Left ventricle myocardium inferior (tissue), 1 donor: ENCODE measurements around the gene SENP1. TPM values are rescaled to one million over a fixed set of nuclear protein-coding genes. Genes with fewer than 3 reads are reported as not detected.

Experiments used
- DNase-seq: peaks from one replicate; pipeline ENCODE4 v3.0.0-alpha.2; 2020
- H3K27ac ChIP-seq: fragments of 200-600 bp; replicated peaks from 2 replicates; pipeline ENCODE4 v1.8.0; 2021
- H3K27me3 ChIP-seq: fragments of 200-600 bp; 2 replicates; pipeline ENCODE4 v1.8.0; 2021; ENCODE audit warnings: low read depth
- H3K36me3 ChIP-seq: fragments of 200-600 bp; 2 replicates; pipeline ENCODE4 v1.8.0; 2021
- H3K4me1 ChIP-seq: fragments of 200-600 bp; 2 replicates; pipeline ENCODE4 v1.8.0; 2021
- H3K4me3 ChIP-seq: fragments of 200-600 bp; 2 replicates; pipeline ENCODE4 v1.8.0; 2021; ENCODE audit warnings: mild to moderate bottlenecking, moderate library complexity
- H3K9me3 ChIP-seq: fragments of 200-600 bp; replicated peaks from 2 replicates; pipeline ENCODE4 v1.8.0; 2021
- intact Hi-C: fragments of 100-400 bp; cut with micrococcal nuclease; formaldehyde crosslinking; loops from one replicate; pipeline ENCODE4 v1.11.0; 2022
- total RNA-seq: library from RNA; stranded (reverse); fragmentation: NEBNext Ultra II Directional; extraction: Animal tissue kit (Norgen Biotek cat#: 25700); gene quantifications from one replicate; pipeline ENCODE4 v1.2.1, GENCODE V29; 2021
- TF ChIP-seq, protein P1 (sequence below): fragments of 200-600 bp; IDR thresholded peaks from 2 replicates; pipeline ENCODE4 v1.8.0; 2021; ENCODE audit warnings: antibody characterized with exemption, mild to moderate bottlenecking, borderline replicate concordance
- donor health status: DM: no; HTN: yes; CAD: no; lungs with severe emphysema.

SENP1 gene
- total RNA-seq, 1 donor from 2014 or later = 5.3 TPM

DNA sequence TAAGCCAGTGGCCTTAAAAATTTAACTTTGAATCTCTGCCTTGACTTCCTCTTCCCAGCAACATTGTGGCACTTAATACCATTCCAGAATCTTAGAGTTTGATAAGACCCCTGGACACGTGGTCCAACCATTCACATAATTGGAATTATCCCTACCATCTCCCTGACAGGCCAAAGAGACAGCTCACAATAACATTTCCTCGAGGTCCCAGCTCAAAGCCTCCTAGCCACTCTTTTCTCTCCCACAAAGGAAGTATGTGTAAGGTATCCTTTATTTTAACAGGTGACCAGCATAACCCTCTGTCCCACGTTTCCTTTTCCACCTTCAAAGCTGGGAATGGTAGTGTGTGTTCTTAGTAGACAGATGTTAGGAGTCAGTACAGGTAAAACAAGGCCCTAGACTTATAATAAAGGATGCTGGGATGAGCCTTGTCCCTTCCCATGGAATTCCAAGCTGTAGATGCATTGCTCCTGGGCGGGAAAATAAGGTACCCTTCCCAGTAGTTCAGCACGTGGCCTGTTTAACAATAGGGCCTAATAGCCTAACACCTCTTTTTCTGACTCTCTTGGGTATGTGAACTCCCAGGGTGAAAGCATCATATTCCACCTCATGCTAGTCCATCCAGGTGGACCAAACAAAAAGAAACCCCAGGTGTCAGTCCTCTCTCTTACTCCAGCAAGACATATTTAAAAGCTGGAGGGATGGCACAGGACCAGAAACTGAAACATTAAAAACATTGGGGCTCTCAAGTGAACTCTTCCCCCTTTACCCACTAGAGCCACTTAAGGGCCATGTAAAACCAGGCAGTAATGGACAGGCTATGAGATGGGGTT, 64.1 kb downstream of the SENP1 start:
- no peaks in the 10 kb centered on the region for H3K4me1 ChIP-seq
- H3K27ac ChIP-seq = no peak overlapping the region
- H3K4me3 ChIP-seq = no peak overlapping the region
- intact Hi-C loops = no loop called here
- no peaks in the 10 kb centered on the region for H3K9me3 ChIP-seq
- H3K27me3 ChIP-seq = no peaks in the 10 kb centered on the region
- DNase-seq = no peak
- TF ChIP-seq, protein P1, sequence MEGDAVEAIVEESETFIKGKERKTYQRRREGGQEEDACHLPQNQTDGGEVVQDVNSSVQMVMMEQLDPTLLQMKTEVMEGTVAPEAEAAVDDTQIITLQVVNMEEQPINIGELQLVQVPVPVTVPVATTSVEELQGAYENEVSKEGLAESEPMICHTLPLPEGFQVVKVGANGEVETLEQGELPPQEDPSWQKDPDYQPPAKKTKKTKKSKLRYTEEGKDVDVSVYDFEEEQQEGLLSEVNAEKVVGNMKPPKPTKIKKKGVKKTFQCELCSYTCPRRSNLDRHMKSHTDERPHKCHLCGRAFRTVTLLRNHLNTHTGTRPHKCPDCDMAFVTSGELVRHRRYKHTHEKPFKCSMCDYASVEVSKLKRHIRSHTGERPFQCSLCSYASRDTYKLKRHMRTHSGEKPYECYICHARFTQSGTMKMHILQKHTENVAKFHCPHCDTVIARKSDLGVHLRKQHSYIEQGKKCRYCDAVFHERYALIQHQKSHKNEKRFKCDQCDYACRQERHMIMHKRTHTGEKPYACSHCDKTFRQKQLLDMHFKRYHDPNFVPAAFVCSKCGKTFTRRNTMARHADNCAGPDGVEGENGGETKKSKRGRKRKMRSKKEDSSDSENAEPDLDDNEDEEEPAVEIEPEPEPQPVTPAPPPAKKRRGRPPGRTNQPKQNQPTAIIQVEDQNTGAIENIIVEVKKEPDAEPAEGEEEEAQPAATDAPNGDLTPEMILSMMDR = no peak
- peaks cover 30% of the 10 kb centered on the region for H3K36me3 ChIP-seq

DNA sequence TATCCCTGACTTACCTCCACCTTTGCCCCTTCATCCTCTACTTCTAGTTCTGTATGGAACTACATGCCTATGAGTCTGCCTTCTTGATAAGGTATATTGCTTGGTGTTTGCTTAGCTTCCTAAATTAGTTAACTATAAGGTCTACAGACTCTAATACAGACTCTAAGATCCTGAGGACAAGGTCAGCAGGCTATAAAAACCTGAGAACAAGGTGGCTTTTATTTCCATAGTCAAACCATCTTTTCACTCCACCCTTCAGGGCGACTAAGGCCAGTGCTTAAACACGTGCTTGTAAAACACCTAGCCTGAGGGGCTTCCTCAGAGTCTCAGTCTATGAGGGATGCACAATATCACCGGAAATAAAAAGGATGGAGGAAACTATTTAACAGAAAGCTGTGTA, 65.5 kb downstream of the SENP1 start:
- intact Hi-C loops = no loop called here
- TF ChIP-seq, protein P1 = no peak

DNA sequence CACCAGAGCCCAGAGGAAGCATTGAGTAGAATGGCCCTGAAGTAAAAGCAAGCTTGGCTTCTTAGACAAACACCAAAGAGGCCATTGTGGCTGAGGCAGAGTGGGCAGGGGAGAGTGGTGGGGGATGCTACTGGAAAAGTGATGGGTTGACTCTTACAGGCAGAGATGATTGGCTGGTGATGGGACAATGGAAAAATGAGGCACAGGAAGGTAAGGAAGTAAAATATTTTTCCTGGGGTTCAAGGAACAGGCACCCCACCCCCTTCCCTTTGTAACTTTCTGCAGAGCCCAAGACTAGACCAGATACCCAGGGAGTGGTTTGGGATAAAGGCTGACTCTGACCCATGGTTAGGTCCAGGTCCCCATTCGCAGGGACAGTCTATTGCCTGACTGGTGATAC, 66.7 kb downstream of the SENP1 start:
- no peaks in the 10 kb centered on the region for H3K27me3 ChIP-seq
- no peak for DNase-seq
- TF ChIP-seq, protein P1 = no peak
- no peak overlapping the region for H3K27ac ChIP-seq
- intact Hi-C loops = no loop called here
- no peaks in the 10 kb centered on the region for H3K9me3 ChIP-seq
- H3K4me3 ChIP-seq = no peak overlapping the region
- no peaks in the 10 kb centered on the region for H3K4me1 ChIP-seq
- peaks cover 4% of the 10 kb centered on the region for H3K36me3 ChIP-seq

More for the DNA sequence above, 65.5 kb downstream of the SENP1 start:
- H3K4me3 ChIP-seq = no peak overlapping the region
- no peak for DNase-seq
- no peaks in the 10 kb centered on the region for H3K27me3 ChIP-seq
- no peaks in the 10 kb centered on the region for H3K9me3 ChIP-seq
- no peaks in the 10 kb centered on the region for H3K4me1 ChIP-seq
- H3K36me3 ChIP-seq = peaks cover 16% of the 10 kb centered on the region
- H3K27ac ChIP-seq = no peak overlapping the region

DNA sequence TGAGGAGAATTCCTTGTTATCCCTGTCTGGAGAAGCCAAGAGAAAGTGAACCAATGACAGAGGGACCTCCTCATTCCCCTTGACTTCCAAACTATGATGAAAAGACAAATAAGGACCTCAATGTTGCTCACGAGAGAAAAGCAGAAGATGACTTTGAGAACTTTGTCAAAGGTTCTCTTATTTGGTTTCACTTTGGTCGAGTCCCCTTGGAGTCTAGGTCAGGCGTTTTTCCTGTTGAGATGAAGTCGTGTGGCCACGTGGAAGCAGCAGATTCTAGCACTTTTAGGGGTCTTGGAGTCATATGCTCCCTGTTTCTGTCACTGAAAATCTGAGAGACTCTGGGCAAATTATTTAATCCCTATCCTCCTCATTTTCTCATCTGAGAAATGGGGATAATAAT, 67.8 kb downstream of the SENP1 start:
- H3K36me3 ChIP-seq = no peaks in the 10 kb centered on the region
- no peaks in the 10 kb centered on the region for H3K9me3 ChIP-seq
- TF ChIP-seq, protein P1 = no peak
- no peaks in the 10 kb centered on the region for H3K4me1 ChIP-seq
- H3K27me3 ChIP-seq = no peaks in the 10 kb centered on the region
- H3K27ac ChIP-seq = no peak overlapping the region
- no peak for DNase-seq
- no peak overlapping the region for H3K4me3 ChIP-seq
- intact Hi-C loops = no loop called here

DNA sequence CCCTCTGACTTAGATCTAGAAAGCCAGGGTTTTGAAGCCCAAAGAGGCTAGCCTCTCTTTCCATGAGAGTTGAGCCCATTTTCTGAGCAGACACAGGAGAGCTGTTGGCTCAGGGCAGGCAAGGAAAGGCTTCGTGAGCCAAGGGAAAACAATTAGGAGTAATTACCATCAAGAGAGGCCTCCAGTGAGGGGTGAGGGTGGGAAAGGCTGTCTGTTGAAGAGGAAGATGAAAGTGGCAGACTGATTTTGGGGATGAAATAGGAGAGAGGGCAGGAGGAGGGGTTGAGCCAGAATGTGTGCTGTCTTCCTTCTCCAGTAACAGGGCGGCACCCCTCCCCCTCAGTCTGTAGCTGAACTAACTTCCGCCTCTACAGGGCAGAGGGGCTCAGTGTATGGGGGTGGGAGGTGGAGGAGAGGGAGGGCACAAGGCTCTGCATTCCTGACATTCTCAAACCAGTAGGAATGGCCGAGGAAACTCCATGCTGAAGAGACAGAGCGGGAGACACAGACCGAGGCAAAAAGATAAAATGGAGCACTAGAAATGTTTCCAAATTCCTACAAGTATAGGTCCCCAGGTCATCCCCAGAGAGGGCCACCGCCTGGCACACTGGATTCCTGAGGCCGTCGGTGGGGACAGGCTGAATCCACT, 68.5 kb downstream of the SENP1 start:
- Histone ChIP-seq H3K27me3 (no peaks in the 10 kb centered on the region), H3K27ac (no peak overlapping the region), H3K4me1 (no peaks in the 10 kb centered on the region), H3K36me3 (no peaks in the 10 kb centered on the region), H3K4me3 (no peak overlapping the region), H3K9me3 (no peaks in the 10 kb centered on the region)
- intact Hi-C loops = no loop called here
- no peak for DNase-seq
- TF ChIP-seq, protein P1 = no peak
